NCI-H82 treated with DMSO at 0.1 percent for 48 hours (cell line): ENCODE measurements around the gene CALML6.

Experiments
- DNase-seq: peaks from one replicate; lab custom pipeline; 2025; ENCODE audit not compliant: unreplicated experiment; lab: John Stamatoyannopoulos, UW

The CALML6 gene

DNA sequence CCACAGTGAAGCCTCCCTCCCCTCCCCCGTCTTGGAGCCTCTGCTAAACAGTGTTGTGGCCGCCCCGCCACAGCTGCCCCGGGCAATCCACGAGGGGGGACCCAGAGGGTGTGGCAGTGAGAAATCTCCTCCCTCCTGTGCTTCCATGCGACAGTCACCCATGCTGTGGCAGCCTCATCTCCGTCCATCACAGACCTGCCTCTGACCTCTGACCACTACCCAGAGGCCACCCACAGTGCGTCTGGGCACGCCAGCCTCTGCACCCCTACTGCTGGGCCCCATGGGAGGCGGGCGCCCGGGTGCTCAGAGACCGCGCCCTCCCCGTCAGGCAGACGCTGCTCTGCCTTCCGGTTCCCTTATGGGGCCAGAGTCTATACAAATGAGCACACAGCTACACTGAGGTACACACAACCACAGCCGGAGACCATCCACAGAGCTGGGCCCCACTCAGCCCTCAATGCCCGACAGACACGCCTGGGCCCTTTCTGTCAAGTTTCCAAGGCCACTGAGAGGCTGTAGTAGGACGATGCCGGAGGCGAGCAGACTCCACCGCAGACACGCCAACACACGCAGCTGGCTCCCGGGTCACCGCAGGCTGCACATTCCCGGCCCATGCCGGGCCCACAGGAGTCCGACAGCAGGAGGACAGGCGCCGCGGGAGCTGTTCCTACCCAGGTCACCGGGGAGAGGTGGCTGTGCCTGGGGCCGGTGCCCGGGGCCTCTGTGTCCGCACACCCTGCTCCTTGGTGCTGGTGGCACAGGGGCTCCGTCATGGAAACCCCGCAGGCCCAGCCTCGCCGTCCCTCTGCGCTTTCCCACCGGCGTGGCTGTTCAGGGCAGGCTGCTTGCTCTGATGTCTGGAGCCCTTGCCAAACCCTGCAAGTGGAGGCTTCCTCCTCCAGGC, 27.9 kb downstream of the CALML6 start:
- no peak for DNase-seq

GRCh38 chr1:1943834-1944570, 28.9 kb downstream of the CALML6 start:
- no peak for DNase-seq

DNA sequence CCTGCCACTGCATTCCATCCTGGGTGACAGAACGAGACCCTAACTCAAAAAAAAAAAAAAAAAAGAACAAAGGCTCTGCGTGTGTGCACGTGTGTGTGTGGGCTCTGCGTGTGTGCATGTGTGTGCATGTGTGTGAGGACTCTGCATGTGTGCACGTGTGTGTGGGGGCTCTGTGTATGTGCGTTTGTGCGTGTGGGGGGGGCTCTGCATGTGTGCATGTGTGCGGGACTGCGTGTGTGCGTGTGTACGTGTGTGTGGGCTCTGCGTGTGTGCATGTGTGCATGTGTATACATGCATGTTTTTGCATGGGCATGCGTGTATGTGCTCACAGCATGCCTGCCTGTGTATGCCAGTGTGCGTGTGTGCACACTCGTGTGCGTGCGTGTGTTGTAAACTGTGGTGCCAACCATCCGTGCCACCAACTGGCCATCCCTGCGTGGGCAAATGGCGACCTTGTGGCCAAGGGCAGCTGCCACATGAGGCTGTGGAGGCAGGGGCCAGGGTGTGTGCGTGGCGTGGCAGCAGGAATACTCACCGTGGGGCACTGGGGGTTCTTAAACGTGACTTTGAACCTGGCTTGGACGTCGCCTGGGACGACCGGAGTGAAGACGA, 30.8 kb downstream of the CALML6 start:
- DNase-seq, result no peak

DNA sequence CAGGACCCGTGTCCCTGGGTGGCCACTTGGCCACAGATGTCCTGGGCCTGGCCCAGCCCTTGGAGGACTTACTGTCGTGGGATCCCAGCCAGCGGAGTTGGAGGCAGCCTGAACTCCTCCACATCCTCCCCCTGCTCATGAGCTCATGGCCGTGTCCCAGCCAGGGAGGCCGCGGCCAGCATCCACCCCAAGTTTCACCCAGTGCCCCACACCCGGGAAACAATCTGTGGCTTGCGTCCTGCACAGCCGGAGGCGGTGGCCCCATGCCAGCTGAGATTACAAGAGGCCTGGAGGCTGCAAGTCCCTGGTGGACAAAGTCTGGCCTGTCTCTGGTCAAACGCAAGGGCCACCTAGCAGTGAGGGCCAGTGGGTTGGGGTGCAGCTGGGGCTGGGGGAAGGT, 31.5 kb downstream of the CALML6 start:
- DNase-seq, result no peak

- no peak for DNase-seq
Measured at GRCh38 chr1:1947493-1947892, 32.4 kb downstream of the CALML6 start.

GRCh38 chr1:1948783-1949182, 33.7 kb downstream of the CALML6 start:
- no peak for DNase-seq

DNA sequence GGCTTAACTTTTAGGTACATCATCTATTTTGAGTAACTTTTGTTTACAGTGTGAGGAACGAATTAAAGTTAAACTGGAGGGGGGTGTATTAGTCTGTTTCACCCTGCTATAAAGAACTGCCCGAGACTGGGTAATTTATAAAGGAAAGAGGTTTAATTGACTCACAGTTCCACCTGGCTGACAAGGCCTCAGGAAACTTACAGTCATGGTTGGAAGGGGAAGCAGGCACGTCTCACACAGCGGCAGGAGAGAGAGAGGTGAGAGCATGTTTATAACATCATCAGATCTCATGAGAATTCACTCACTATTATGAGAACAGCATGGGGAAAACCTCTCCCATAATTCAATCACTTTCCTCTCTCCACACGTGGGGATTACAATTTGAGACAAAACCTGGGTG, 35.9 kb downstream of the CALML6 start:
- DNase-seq, result no peak

DNA sequence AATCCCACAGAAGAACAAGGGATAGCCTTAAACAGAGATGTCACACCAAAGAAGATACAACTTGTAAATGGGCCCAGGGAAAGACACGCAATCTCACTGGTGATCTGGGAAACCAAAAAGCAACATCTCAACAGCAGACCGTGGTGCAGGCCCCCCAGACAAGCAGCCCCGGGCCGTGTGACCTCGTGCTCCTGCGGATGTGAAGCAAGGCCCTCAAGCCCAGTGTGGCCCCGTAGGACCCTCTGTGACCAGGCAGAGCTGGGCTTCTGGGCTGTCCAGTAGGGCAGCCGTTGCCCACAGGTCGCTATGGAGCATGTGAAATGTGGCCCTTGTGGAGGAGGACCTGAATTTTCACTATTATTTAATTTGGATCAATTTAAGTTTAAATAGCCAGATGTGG, 39.0 kb downstream of the CALML6 start:
- DNase-seq, result no peak

DNA sequence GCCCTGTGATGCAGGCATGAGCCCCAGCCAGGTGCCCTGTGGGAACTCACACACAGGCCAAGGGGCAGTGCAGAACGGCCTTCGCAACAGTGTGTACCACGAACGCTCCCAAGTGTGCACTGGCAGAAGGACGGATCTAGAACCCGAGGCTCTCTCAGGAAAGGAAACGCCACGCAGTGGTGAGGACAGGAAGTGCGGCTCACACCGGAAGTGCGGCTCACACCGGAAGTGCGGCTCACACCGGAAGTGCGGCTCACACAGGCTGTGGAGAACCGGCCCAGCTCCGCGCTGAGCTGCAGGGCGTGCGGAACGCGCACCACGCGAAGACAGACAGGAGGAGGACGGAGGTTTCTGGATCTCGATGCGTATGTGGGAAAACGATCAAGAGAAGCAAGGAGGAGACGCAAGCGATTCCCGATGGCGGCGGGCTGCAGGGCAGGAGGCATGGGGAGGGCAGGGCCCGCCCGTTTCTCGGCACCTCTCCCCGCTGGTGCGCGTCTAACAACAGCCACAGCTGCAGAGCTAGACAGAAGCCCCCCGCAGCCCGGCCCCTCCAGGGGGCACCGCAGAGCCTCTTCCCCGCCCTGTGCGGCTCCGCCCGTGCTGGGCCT, 39.9 kb downstream of the CALML6 start:
- no peak for DNase-seq

- DNase-seq, result no peak
Measured at GRCh38 chr1:1955621-1956094, 40.6 kb downstream of the CALML6 start.

DNA sequence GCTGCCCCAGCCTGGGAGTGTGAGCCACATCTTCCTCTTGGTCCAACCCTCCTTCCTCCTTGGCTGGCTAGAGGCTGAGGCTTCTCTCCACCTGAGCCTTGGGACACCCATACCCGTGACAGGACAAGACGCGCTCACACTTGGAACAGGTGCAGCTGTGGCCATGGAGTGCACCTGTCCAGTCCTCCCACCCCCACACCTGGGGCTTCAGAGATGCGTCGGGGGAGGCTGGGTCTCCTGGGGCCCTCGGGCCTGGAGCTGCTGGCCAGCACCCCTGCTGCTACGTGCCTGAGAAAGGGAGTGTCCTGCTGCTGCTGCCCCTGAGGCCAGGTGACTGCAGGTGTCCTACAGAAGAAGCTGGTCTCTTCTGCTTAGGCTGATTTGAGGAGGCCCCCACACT, 41.0 kb downstream of the CALML6 start:
- no peak for DNase-seq

DNA sequence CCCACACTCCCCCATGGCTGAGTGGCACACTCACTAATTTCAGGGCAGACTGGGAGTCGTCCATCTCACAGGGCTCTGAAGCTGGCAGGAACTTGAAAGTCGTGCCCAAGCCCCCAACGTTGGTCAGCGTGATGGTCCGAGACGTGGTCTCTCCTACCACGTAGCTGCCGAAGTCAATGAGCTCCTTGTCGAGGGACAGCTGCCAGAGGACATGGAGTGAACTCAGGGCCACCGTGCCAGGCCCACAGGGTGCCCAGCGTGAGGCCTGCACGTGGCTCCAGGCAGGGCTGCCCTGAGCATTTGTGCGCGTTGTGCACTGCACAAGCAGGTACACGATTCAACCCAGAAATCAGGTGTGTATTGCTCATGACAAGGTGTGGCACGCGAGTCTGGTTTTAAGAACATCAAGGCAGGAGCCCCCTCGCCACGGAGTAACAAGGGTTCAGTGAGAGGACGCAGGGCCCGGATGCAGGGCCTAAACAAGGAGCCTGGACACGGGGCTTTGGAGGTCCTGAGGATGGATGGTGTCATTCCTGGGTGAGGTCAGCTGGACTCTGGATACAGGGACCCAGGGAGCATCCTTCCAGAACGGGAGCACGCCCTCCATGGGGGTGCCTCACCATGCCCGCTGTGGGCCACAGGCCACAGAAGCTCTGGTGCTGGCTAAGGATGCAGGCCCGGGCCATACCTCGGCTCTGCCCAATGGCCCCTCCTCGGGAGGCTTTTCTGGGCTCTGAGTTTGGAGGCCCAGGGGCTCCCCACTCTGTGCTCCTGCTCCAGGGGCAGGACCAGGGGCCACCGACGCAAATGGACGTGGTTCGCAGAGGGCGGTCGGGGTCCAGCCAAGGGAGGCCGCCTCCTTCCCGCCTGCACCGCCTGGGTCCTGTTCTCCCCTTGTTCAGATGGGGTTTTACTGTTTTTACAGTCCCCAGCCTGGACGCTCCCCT, 41.8 kb downstream of the CALML6 start:
- no peak for DNase-seq

- no peak for DNase-seq
Measured at GRCh38 chr1:1957533-1957961, 42.5 kb downstream of the CALML6 start.

GRCh38 chr1:1958071-1958541, 43.0 kb downstream of the CALML6 start:
- no peak for DNase-seq

DNA sequence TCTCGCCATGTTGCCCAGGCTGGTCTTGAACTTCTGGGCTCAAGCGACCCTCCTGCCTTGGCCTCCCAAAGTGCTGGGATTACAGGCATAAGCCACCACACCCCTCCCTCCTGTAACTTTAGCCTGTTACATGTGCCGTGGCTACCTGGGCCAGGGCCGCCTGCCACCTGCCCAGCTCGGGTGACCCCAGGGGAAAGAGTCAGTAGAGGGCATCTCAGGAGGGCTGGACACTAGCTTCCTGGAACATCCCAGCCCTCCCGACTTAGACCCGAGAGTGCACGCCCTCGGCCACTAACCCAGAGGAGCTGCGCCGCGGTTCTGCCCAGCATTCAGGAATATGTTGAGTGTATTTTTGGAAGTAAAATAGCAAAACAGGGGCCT, 44.4 kb downstream of the CALML6 start:
- no peak for DNase-seq

- DNase-seq, result peak; percentile 42
Measured at GRCh38 chr1:1959840-1960479, 44.9 kb downstream of the CALML6 start.

- DNase-seq, result no peak
Measured at GRCh38 chr1:1960480-1961196, 45.6 kb downstream of the CALML6 start.

GRCh38 chr1:1962752-1963151, 47.7 kb downstream of the CALML6 start:
- no peak for DNase-seq

DNA sequence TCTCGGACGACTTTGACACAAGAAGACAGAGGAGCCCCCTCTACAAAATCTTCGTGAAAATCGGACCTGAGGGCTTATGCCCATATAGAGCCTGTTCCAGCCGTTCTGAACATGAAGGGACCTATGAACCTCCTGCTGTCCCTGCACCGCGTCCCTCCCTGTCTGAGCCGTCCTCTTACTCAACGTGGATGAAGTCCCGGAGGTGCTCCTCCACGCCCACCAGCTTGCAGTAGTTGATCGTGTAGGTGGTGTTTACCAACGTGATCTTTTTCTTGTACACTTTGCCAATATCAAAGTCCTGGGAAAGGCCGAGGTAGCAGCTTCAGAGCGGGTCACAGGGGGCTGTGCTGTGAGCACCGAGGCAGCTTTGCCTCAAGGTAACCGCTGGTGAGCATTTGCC, 48.5 kb downstream of the CALML6 start:
- no peak for DNase-seq
